GM13976 (cell line): ENCODE results near the gene ARHGAP10.
"Not testable (repeated sequence)": the region's sequence is repeated elsewhere in the genome, so short reads cannot be mapped to it uniquely, and the experiment has no call there.

Source experiments
- DNase-seq: peaks from one replicate; pipeline ENCODE4 v3.0.0; 2012; ENCODE audit warnings: low spot score
- in situ Hi-C: fragments of 300-500 bp; cut with MboI; formaldehyde crosslinking; loops from one replicate; pipeline ENCODE4 v1.12.0; 2022; ENCODE audit warnings: low sequenced_read_pairs, mixed read lengths, inconsistent platforms; ENCODE audit not compliant: unreplicated experiment
- TF ChIP-seq, protein P1 (sequence below): IDR thresholded peaks from 2 replicates; pipeline ENCODE4 v1.5.1; 2012; ENCODE audit warnings: borderline replicate concordance, mild to moderate bottlenecking; ENCODE audit not compliant: insufficient read depth; ENCODE audit errors: extremely low read depth, missing control alignments, control extremely low read depth

ARHGAP10 gene

DNA sequence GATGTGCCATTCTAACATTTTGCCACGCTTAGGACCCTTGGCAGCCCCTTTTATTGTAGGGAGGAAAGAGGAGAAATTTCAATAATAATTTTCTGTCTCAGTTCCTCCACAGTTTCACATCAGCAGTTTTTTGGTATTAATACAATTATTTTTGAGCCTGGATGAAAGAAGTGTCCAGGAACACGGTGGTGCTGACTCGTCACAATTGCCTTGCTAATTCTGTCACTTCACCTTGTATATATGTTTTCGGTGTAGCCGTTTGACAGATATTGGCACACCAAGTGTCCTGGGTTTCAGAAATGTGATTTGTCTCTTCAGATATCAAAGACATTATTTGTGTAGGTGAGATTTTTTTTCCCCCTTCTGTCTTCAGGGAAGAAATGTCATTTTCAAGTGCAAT is 142.2 kb downstream of the ARHGAP10 start:
- in situ Hi-C loops = no loop called here
- TF ChIP-seq, protein P1, sequence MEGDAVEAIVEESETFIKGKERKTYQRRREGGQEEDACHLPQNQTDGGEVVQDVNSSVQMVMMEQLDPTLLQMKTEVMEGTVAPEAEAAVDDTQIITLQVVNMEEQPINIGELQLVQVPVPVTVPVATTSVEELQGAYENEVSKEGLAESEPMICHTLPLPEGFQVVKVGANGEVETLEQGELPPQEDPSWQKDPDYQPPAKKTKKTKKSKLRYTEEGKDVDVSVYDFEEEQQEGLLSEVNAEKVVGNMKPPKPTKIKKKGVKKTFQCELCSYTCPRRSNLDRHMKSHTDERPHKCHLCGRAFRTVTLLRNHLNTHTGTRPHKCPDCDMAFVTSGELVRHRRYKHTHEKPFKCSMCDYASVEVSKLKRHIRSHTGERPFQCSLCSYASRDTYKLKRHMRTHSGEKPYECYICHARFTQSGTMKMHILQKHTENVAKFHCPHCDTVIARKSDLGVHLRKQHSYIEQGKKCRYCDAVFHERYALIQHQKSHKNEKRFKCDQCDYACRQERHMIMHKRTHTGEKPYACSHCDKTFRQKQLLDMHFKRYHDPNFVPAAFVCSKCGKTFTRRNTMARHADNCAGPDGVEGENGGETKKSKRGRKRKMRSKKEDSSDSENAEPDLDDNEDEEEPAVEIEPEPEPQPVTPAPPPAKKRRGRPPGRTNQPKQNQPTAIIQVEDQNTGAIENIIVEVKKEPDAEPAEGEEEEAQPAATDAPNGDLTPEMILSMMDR = no peak

DNA sequence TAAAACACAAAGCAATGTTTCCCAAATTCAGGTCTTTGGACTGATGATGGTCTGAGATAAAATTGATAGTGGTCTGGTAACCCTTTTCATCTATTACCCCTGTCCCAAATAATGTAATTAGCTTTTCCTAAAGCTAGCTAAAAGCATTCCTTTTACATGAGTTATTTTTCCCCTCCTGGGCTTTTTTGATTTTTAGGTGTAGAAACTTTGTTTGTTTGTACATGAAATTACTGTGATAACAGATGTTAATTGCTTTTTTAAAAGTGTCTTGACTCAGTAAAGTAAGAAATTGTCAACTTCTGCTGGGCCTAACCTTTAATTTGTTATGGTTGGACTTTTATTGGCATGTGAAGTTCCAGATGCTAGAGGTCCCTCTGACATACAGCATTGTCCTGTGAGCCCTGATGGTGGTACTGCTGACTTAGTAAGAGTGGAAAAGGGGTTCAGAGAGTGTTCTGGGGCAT is 145.5 kb downstream of the ARHGAP10 start:
- in situ Hi-C loops = no loop called here
- TF ChIP-seq, protein P1 = no peak
- no peak for DNase-seq

More for the DNA sequence above, 142.2 kb downstream of the ARHGAP10 start:
- DNase-seq = no peak

DNA sequence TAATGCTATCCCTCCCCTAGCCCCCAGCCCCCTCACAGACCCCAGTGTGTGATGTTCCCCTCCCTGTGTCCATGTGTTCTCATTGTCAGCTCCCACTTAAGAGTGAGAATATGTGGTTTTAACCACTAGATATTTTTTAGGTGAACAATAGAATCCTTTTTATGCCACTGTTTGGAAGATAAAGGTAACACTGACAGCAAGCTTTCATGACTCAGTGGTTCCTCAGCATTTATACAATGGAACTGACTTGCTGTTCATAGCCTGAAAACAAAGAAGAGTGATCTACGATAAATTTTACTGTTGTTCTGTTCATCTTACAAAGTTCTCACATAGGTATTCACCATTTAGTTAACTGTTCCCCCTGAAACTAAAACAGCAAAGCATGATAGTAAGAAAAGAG is 147.8 kb downstream of the ARHGAP10 start:
- in situ Hi-C loops = no loop called here
- DNase-seq = no peak
- TF ChIP-seq, protein P1 = no peak

DNA sequence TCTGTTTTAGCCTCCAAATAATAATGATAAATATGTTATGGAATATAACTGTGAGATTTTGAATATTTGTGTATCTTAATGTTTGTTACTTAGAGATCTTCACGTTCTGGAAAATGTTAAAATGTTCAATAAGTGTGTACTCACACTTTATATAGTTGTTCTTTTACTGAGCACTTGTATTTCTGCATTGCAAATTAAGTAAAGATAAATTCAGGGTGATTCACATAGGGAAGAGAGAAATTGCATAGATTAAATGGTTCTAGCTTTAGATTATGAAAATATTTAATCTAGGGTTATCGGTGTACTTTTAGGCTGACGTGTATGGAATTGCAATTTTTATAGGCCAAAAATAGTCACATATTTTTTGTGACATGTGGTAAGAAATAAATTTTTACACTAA is 148.6 kb downstream of the ARHGAP10 start:
- TF ChIP-seq, protein P1 = no peak
- DNase-seq = no peak
- in situ Hi-C loops = no loop called here

DNA sequence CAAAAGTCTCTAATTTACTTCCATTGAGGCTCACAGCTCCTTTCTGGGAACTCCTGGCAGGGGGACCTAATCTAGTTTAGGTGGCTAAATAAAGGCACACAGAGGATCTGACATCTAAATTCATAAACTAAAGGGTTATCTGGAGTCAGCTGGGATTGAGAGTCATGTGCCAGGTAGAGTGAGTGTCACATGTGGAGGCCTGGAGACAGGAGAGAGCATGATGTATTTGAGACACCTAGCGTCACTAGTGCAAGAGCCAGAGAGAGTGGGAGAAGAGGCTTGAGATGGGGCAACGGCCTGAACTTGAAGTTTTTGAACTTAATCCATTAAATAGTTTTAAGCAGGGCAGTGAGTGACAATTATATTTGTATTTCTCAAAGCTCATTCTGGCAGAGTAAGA is 152.6 kb downstream of the ARHGAP10 start:
- TF ChIP-seq, protein P1 = no peak
- in situ Hi-C loops = no loop called here
- no peak for DNase-seq

DNA sequence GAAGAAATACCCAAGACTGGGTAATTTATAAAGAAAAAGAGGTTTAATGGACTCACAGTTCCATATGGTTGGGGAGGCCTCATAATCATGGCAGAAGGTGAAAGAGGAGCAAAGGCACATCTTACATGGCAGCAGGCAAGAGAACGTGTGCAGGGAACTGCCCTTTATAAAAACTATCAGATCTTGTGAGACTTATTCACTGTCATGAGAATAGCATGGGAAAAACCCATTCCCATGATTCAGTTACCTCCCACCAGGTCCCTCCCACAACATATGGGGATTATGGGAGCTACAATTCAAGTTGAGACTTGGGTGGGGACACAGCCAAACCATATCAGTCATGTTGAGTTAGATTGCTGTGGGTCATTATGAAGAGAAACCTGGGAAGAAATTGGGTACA is 153.3 kb downstream of the ARHGAP10 start:
- in situ Hi-C loops, DNase-seq: not testable (repeated sequence)

DNA sequence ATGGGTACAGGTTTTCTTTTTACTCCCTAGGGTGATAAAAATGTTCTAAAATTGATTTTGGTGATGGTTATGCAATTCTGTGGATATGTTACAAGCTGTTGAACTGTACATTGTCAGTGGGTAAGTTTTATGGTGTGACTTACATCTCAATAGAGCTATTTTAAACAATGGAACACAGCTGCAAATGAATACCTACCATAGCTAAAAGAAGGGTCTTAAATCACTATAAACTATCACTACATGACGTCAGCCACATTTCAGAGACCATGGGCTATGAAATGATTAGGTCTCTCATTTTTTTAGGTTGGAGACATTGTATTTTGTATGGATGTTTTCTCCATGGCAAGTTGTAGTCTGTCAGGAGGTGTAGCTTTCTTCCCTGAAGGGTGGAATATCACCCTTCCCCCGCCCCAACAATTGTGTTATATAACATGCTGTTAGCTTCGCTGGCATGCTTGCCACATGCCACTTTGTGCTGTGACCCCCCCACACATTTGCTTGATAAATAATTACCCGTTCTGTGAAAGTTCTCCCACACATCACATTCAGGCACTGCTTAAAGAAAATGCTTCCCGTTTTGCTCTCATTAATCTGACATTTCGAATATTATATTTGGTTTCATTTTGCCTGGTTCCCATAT is 159.7 kb downstream of the ARHGAP10 start:
- TF ChIP-seq, protein P1 = no peak
- DNase-seq = no peak
- in situ Hi-C loops = no loop called here
